ENCODE data around the gene VARS2.
"Not testable (repeated sequence)": the region's sequence is repeated elsewhere in the genome, so short reads cannot be mapped to it uniquely, and the experiment has no call there.

Gene VARS2

GRCh38 chr6:30914076-30914853, at the start of gene VARS2:
VARS2 (plus strand) TSS chr6:30914238; CDS start chr6:30914837, 599 bp downstream.
- DNase-seq: peak; percentile 94

- DNase-seq: no peak
Measured at GRCh38 chr6:30864325-30864724, 49.7 kb upstream of the VARS2 start.

GRCh38 chr6:30869241-30869749, 44.7 kb upstream of the VARS2 start:
- not testable (repeated sequence) for DNase-seq

- DNase-seq: no peak
Measured at GRCh38 chr6:30870546-30870945, 43.5 kb upstream of the VARS2 start.

GRCh38 chr6:30871592-30872183, 42.4 kb upstream of the VARS2 start:
- no peak for DNase-seq

- DNase-seq: no peak
Measured at GRCh38 chr6:30873137-30873640, 40.8 kb upstream of the VARS2 start.

GRCh38 chr6:30873795-30874194, 40.2 kb upstream of the VARS2 start:
- DNase-seq: not testable (repeated sequence)

GRCh38 chr6:30875244-30876038, 38.6 kb upstream of the VARS2 start:
- DNase-seq: no peak

GRCh38 chr6:30876039-30876730, 37.9 kb upstream of the VARS2 start:
- DNase-seq: no peak

GRCh38 chr6:30877419-30878262, 36.4 kb upstream of the VARS2 start:
- peak; percentile 92 for DNase-seq

GRCh38 chr6:30879684-30880427, 34.2 kb upstream of the VARS2 start:
- DNase-seq: no peak

GRCh38 chr6:30880698-30881252, 33.3 kb upstream of the VARS2 start:
- DNase-seq: no peak

- no peak for DNase-seq
Measured at GRCh38 chr6:30881392-30882203, 32.4 kb upstream of the VARS2 start.

GRCh38 chr6:30882204-30882758, 31.8 kb upstream of the VARS2 start:
- no peak for DNase-seq

- DNase-seq: no peak
Measured at GRCh38 chr6:30882759-30883684, 31.0 kb upstream of the VARS2 start.

GRCh38 chr6:30883685-30884520, 30.1 kb upstream of the VARS2 start, which contains the start of gene DDR1:
DDR1 (plus strand) TSS chr6:30884519; CDS start chr6:30888730, 4,211 bp downstream.
- DNase-seq: peak; percentile 73
